Body of pancreas (tissue), 4 donors: ENCODE measurements around the gene IFNE.

Source experiments
- POLR2A ChIP-seq, 3 donors: fragments of 450-650 bp; IDR thresholded peaks; one replicate each; pipeline ENCODE4 v1.6.1; 2016; ENCODE audit warnings: antibody characterized with exemption in 3 of 3, mild to moderate bottlenecking in 2 of 3
- TF ChIP-seq, protein P1 (sequence below), 7 experiments: fragments of 450-650 bp in 4 of 7; fragments of 200-600 bp in 3 of 7; sonication (generic) in 3 of 7; IDR thresholded peaks; one replicate each; pipeline ENCODE4 v1.5.1; 2016 to 2019; ENCODE audit warnings: antibody characterized with exemption in 7 of 7

DNA sequence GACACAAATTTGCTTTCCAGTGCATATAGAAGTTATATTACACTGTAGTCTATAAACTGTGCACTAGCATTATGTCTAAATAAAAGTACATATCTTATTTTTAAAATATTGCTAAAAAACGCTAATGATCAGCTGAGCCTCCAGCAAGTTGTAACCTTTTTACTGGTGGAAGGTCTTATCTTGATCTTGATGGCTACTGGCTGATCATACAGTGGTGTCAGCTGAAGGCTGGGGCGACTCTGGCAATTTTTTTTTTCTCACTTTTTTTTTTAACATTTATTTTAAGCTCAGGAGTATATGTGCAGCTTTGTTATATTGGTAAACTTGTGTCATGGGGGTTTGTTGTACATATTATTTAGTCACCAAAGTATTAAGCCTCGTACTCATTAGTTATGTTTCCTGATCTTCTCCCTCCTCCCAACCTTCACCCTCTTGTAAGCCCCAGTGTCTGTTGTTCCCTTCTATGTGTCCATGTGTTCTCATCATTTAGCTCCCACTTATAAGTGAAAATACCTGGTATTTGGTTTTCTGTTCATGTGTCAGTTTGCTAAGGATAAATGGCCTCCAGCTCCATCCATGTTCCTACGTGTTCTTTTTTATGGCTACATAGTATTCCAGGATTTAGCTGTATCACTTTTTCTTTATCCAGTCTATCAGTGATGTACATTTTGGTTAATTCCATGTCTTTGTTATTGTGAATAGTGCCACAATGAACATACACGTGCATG, 38.6 kb upstream of the IFNE start:
- TF ChIP-seq POLR2A (IDR thresholded peaks at IDR 0.05): no peak
- TF ChIP-seq, protein P1, sequence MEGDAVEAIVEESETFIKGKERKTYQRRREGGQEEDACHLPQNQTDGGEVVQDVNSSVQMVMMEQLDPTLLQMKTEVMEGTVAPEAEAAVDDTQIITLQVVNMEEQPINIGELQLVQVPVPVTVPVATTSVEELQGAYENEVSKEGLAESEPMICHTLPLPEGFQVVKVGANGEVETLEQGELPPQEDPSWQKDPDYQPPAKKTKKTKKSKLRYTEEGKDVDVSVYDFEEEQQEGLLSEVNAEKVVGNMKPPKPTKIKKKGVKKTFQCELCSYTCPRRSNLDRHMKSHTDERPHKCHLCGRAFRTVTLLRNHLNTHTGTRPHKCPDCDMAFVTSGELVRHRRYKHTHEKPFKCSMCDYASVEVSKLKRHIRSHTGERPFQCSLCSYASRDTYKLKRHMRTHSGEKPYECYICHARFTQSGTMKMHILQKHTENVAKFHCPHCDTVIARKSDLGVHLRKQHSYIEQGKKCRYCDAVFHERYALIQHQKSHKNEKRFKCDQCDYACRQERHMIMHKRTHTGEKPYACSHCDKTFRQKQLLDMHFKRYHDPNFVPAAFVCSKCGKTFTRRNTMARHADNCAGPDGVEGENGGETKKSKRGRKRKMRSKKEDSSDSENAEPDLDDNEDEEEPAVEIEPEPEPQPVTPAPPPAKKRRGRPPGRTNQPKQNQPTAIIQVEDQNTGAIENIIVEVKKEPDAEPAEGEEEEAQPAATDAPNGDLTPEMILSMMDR (IDR thresholded peaks at IDR 0.05): no peak
